GM21786 (cell line): ENCODE results near the gene WDR41.

Source experiments
- ATAC-seq: cut with Tn5 transposase; IDR thresholded peaks from one replicate; pipeline ENCODE4 v1.9.1; 2021; ENCODE audit not compliant: unreplicated experiment

WDR41 gene

DNA sequence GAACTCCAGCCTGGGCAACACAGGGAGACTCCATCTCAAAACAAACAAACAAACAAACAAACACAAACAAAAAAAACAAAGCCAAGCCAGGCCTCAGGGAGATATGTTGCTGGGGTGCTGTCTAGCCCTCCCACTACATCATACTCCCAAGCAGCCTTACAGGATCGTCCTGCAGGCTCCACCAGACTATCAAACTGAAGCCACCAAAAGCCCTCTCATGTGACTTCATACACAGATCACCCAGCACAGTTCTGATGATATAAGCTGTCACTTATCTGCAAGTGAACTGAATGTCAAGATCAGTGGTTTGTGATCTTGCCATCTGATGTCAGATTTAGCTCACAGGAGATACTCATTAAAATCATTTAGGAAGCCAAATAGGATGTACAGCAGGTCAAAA, 43.3 kb downstream of the WDR41 start:
- ATAC-seq, result no peak

DNA sequence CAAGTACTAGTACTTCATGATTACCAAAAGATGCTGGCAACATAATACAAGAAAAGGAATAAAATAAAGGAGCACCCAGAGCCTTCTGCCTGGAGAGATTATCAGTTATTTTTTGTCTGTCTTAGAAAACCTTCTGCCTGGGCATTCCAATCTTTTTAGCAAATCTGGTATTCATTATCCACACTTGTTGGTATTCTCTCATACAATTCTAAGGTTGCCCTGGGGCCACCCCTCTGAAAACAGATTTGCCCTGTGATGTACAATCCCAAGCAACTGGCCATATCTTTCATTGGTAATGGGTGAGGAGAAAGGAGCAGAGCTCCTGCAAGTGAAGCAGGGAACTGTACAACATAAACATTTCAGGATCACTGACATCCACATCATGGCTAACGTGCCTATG, 47.8 kb downstream of the WDR41 start:
- ATAC-seq, result no peak

DNA sequence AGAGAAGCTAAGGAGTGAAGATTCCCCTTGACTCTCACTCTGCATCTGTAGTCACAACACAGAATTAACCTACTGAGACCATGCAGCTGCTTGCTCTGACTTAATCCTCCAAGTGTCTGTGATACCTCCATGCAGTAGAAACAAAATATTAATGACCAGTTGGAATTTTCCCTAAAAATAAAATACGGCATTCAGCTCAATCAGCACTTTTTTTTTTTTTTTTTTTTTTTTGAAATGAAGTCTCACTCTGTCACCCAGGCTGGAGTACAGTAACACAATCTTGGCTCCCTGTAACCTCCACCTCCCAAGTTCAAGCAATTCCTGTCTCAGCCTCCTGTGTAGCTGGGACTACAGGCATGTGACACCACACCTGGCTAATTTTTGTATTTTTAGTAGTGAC, 48.4 kb downstream of the WDR41 start:
- no peak for ATAC-seq

DNA sequence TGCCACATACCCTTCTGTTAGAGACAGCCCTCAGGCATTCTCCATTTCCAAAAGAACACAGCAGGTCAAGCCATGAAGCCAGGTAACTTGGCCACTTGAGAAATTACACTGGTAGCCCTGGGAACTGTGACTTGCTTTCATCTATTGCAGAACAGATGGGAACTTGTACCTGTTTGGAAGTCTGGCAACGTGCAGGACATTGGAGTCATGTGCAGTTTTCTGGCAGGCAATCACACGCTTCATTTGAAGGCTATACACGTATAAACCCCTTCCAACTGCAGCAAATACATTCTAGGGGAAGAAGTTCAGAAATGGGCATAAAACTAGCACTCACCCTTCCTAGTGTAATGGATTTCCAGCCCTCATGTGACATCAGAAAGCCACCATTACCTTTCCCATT, 54.0 kb downstream of the WDR41 start:
- no peak for ATAC-seq

DNA sequence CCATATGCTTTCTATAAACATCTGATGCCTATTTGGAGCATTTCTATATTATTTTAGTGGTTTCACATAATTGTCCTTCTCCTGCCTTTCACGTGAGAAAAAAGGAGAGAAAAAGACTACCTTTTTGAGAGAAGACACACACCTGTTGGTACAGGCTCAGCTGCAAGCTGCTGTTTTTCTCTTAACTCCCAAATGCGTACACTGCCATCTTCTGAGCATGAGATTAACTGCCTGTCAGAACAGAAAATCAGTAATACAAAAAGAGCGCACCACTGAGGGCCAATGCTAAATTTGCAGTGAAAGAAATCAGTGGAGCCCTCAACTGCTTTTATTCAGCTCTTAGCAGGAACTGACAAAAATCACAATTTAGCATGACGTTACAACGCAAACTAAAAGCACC, 54.9 kb downstream of the WDR41 start:
- no peak for ATAC-seq

- ATAC-seq, result no peak
Measured at GRCh38 chr5:77431719-77432118, 60.4 kb downstream of the WDR41 start.

- no peak for ATAC-seq
Measured at GRCh38 chr5:77431286-77431685, 60.8 kb downstream of the WDR41 start.

GRCh38 chr5:77430726-77431125, 61.4 kb downstream of the WDR41 start:
- ATAC-seq, result no peak

GRCh38 chr5:77428526-77428925, 63.6 kb downstream of the WDR41 start:
- no peak for ATAC-seq

DNA sequence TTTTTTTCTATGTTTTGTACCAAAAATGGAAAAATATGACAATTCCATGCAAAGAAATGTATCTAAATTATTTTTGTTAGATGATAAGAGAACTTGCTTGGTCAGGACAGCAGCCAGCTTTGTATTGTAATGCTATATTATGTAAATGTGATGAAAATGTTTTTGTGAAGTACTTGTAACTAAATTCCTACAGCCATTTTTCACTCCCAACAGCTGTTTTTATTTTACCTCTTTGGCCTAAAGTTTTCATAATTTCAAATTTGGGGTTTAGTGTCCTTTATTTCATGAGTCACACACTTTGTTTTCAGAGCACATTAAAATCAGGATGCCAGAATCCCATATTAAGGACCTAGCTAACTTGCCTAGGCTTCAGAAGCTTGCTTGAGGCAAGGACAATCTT, 64.1 kb downstream of the WDR41 start:
- ATAC-seq, result no peak

GRCh38 chr5:77426670-77427069, 65.4 kb downstream of the WDR41 start:
- no peak for ATAC-seq

DNA sequence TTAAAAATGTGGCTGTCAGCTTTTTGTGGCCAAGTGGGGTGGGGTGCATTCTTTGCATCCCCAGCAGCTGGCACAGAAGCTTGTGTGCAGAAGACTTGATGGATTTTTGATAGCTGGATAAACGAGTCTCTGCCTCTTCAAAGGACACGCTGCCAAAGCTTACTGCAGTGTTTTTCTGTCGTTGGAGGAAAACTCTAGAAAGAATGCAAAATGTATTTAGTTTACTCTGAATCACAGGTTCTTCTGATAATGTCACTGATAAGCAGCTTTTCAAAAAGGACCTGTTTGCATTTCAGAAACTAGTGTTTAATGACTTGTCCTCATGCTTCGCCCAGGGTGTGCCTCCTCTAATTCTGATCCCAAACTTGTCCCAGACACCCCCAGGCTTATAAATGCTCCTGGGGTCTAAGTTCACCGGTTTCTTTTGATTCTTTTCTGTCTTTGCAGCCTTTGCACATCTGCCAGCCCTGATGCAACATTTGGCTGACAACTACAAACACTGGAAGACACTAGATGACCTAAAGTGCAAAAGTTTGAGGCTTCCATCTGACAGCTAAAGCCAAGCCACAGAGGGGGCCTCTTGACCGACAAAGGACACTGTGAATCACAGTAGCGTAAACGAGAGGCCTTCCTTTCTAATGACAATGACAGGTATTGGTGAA, 66.0 kb downstream of the WDR41 start:
- no peak for ATAC-seq

DNA sequence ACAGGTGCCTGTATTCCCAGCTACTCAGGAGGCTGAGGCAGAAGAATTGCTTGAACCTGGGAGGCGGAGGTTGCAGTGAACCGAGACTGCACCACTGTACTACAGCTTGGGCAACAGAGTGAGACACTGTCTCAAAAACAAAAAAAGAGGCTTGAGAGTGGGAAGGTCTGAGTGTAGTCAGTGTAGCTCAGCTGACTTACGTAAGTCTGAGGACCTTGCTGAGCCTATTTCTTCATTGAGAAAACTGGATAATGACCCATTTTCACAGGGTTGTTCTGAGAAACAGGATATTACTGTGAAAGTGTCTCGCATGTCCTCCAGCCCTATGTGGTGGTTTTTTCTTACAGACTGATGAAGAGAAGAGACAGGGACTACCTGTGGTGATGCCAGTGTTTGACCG, 66.7 kb downstream of the WDR41 start:
- ATAC-seq, result no peak

DNA sequence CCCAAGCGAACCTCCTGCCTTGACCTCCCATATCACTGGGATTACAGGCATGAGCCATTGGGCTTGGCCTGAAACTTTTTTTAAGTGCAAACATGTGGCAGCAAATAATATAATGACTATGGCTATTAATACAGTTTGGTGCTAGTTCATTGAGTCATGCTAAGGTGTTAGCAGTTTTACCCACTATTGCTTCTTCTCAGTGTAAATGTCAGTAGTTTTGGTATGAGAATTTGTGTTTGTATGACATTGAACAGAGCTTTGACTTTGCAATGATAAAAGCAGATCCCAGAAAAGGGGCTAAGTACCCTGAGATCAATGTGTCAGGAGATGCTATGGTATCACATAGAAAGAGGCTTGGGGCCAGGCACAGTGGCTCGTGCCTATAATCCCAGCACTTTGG, 67.2 kb downstream of the WDR41 start:
- ATAC-seq, result no peak

DNA sequence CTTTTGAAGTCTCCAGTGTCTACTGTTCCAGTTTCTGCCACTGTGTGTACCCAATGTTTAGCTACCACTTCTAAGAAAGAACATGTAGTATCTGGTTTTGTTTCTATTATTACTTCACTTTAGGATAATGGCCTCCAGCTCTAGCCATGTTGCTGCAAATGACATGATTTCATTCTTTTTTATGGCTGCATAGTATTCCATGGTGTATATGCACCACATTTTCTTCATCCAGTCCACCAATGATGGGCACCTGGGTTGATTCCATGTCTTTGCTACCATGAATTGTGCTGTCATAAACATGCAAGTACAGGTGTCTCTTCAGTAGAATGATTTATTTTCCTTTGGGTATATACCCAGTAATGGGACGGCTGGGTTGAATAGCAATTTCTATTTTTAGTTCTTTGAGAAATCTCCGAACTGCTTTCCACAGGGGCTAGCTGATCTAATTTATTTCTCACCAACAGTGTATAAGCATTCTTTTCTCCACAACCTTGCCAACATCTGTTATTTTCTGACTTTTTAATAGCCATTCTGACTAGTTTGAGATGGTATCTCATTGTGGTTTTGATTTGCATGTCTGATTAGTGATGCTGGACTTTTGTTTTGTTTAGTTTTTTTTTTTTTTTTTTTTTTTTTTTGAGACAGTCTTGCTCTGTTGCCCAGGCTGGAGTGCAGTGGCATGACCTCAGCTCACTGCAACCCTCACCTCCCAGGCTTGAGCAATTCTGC, 68.9 kb downstream of the WDR41 start:
- ATAC-seq, result no peak

GRCh38 chr5:77420940-77421339, 71.2 kb downstream of the WDR41 start:
- ATAC-seq, result no peak

- ATAC-seq, result no peak
Measured at GRCh38 chr5:77419644-77420582, 72.2 kb downstream of the WDR41 start.

GRCh38 chr5:77418601-77419581, 73.2 kb downstream of the WDR41 start:
- no peak for ATAC-seq

DNA sequence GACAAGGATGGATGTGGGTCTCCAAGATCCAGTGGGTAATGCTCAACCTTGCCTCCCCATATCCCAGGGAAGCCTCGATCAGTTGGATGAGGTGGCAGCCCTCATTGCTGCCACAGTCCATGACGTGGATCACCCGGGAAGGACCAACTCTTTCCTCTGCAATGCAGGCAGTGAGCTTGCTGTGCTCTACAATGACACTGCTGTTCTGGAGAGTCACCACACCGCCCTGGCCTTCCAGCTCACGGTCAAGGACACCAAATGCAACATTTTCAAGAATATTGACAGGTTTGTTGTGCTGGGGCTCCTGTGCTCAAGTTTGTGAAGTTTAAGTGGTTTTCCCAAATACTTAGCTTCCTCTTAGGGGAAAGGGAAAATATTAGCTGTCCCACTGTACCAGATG, 74.0 kb downstream of the WDR41 start:
- ATAC-seq, result no peak

GRCh38 chr5:77413049-77413448, 79.1 kb downstream of the WDR41 start:
- no peak for ATAC-seq
